ENCODE results near the gene ARMS2.

Gene ARMS2

GRCh38 chr10:122492999-122493481 lies 38.6 kb downstream of the ARMS2 start:
- no peak for ATAC-seq
- TF ChIP-seq CSDC2 (CRISPR knock-in tag; IDR thresholded peaks at IDR 0.05) = no peak
- TF ChIP-seq SNAI2 (CRISPR knock-in tag; IDR thresholded peaks at IDR 0.05) = no peak
- TF ChIP-seq CREB5 (CRISPR knock-in tag; IDR thresholded peaks at IDR 0.05; ENCODE audit: low read depth) = no peak

- TF ChIP-seq RARB (CRISPR knock-in tag; IDR thresholded peaks at IDR 0.05) (no peak), CREB5 (CRISPR knock-in tag; IDR thresholded peaks at IDR 0.05; ENCODE audit: low read depth) (no peak), ARNTL (CRISPR knock-in tag; IDR thresholded peaks at IDR 0.05; ENCODE audit: borderline replicate concordance, low read depth) (no peak), TSHZ2 (CRISPR knock-in tag; IDR thresholded peaks at IDR 0.05) (no peak), OSR1 (CRISPR knock-in tag; IDR thresholded peaks at IDR 0.05) (no peak), ZNF8 (CRISPR knock-in tag; IDR thresholded peaks at IDR 0.05) (no peak), ZFP3 (CRISPR knock-in tag; IDR thresholded peaks at IDR 0.05) (no peak), PPARA (CRISPR knock-in tag; IDR thresholded peaks at IDR 0.05; ENCODE audit: borderline replicate concordance) (no peak), ZC3H10 (CRISPR knock-in tag; IDR thresholded peaks at IDR 0.05) (no peak), CSRNP3 (CRISPR knock-in tag; IDR thresholded peaks at IDR 0.05) (no peak), BACH2 (CRISPR knock-in tag; IDR thresholded peaks at IDR 0.05; ENCODE audit: borderline replicate concordance) (no peak), POU6F1 (CRISPR knock-in tag; IDR thresholded peaks at IDR 0.05; ENCODE audit: borderline replicate concordance, low read depth) (no peak), ZFP30 (CRISPR knock-in tag; IDR thresholded peaks at IDR 0.05) (no peak), ZNF70 (CRISPR knock-in tag; IDR thresholded peaks at IDR 0.05) (no peak), PATZ1 (CRISPR knock-in tag; IDR thresholded peaks at IDR 0.05; ENCODE audit: borderline replicate concordance) (no peak)
- ATAC-seq = no peak
These were observed 39.3 kb downstream of the ARMS2 start for GRCh38 chr10:122493761-122494160.

- no peak for TF ChIP-seq ZNF8 (CRISPR knock-in tag; IDR thresholded peaks at IDR 0.05)
- no peak for TF ChIP-seq ISL1 (CRISPR knock-in tag; IDR thresholded peaks at IDR 0.05)
- no peak for TF ChIP-seq SNAI2 (CRISPR knock-in tag; IDR thresholded peaks at IDR 0.05)
- no peak for TF ChIP-seq ZNF70 (CRISPR knock-in tag; IDR thresholded peaks at IDR 0.05)
- no peak for TF ChIP-seq CREB5 (CRISPR knock-in tag; IDR thresholded peaks at IDR 0.05; ENCODE audit: low read depth)
- TF ChIP-seq GLIS3 (CRISPR knock-in tag; IDR thresholded peaks at IDR 0.05) = no peak
- TF ChIP-seq PATZ1 (CRISPR knock-in tag; IDR thresholded peaks at IDR 0.05; ENCODE audit: borderline replicate concordance) = no peak
- no peak for TF ChIP-seq POU6F1 (CRISPR knock-in tag; IDR thresholded peaks at IDR 0.05; ENCODE audit: borderline replicate concordance, low read depth)
- ATAC-seq = peak; percentile 9
These were observed 39.8 kb downstream of the ARMS2 start for GRCh38 chr10:122494173-122494820.
